Measurements from ENCODE around the gene CLASRP. TPM values are rescaled to one million over a fixed set of nuclear protein-coding genes. Genes with fewer than 3 reads are reported as not detected.
A peak's percentile ranks its signal among the peaks of the same experiment; 100 is the strongest.

Gene CLASRP
- total RNA-seq, 1 experiment from 2014 or later, result 87.1 TPM

GRCh38 chr19:45117167-45117594, 78.3 kb downstream of the CLASRP start:
- Mint-ChIP-seq H3K4me1 (peaks cover 17 to 39% of the 10 kb centered on the region in 2 experiments), H3K4me3 (no peak overlapping the region), H3K9me3 (no peaks in the 10 kb centered on the region), H3K27me3 (ENCODE audit: low read depth) (no peaks in the 10 kb centered on the region), H3K27ac (peak overlapping the region in 2 of 3 experiments; percentile 28 to 72; a peak in 4 of 7 replicates), H3K36me3 (ENCODE audit: insufficient read depth in 1 of 3, low read depth in 3 of 3) (peaks cover 0 to 4% (median 0%) of the 10 kb centered on the region in 3 experiments; a peak in 1 of 7 replicates)
- Histone ChIP-seq H3K14ac (ENCODE audit: insufficient read depth, low read length) (no peak overlapping the region; the same call in 1 of the 2 replicates), H2AK5ac (ENCODE audit: insufficient read length, low read length) (no peak overlapping the region), H3K18ac (ENCODE audit: insufficient read length, low read depth, low read length) (no peak overlapping the region), H3K9me3 (ENCODE audit: control insufficient read depth, low read depth, low read length) (no peaks in the 10 kb centered on the region), H4K91ac (ENCODE audit: insufficient read length, low read depth, low read length) (no peak overlapping the region), H3K27me3 (ENCODE audit: insufficient read depth, low read length) (no peaks in the 10 kb centered on the region), H3K79me2 (ENCODE audit: insufficient read depth, low read length) (peaks cover 8% of the 10 kb centered on the region; the same call in 1 of the 2 replicates), H2BK15ac (ENCODE audit: low read depth, low read length) (no peak overlapping the region), H4K20me1 (ENCODE audit: control insufficient read depth, insufficient read depth, insufficient read length) (peaks cover 8% of the 10 kb centered on the region), H2AFZ (ENCODE audit: low read length) (no peak overlapping the region), H2BK12ac (ENCODE audit: insufficient read length, low read depth, low read length) (no peak overlapping the region), H4K5ac (ENCODE audit: insufficient read length, low read depth, low read length) (no peak overlapping the region), H3K79me1 (ENCODE audit: insufficient read depth, low read depth, low read length, poor library complexity, severe bottlenecking) (no peaks in the 10 kb centered on the region), H3K56ac (ENCODE audit: insufficient read length, low read depth, low read length) (no peak overlapping the region), H3K4me1 (ENCODE audit: insufficient read depth, low read length) (no peaks in the 10 kb centered on the region; the same call in 1 of the 2 replicates), H3K9ac (ENCODE audit: extremely low read depth, insufficient read length, low read length) (no peak overlapping the region), H3K4ac (ENCODE audit: low read depth, low read length) (no peak overlapping the region), H2BK120ac (ENCODE audit: low read depth, low read length, poor library complexity, severe bottlenecking) (no peak overlapping the region), H4K8ac (replicated peaks; ENCODE audit: insufficient read length, low read depth, low read length) (no peak overlapping the region), H3K23ac (ENCODE audit: insufficient read length, low read depth, low read length) (no peak overlapping the region), H2BK5ac (ENCODE audit: insufficient read length, low read length) (no peak overlapping the region), H3K4me2 (ENCODE audit: insufficient read depth, insufficient read length, low read length) (no peak overlapping the region), H2BK20ac (ENCODE audit: low read depth, low read length, poor library complexity, severe bottlenecking) (no peak overlapping the region), H3K23me2 (ENCODE audit: insufficient read length, low read depth, low read length, poor library complexity, severe bottlenecking) (no peaks in the 10 kb centered on the region), H3T11ph (ENCODE audit: low read length) (no peak overlapping the region), H3K27ac (ENCODE audit: insufficient read length, low read depth, low read length) (no peak overlapping the region)
- no peak for DNase-seq
- no CpG with 5 or more reads among the region's 16 CpGs for WGBS (ENCODE audit: extremely low coverage, insufficient read length, low lambda C conversion rate)
- no peak for TF ChIP-seq CTCF (conservative IDR thresholded peaks at IDR 0.05)
